RPMI8226 (cell line): ENCODE results near the gene ACOT2.

Source experiments
- DNase-seq: peaks from one replicate; pipeline ENCODE4 v3.0.0-alpha.2; 2015

Gene ACOT2

GRCh38 chr14:73623504-73624054, 54.6 kb downstream of the ACOT2 start:
- no peak for DNase-seq
